Erythroblast (primary cell): Measurements from ENCODE around the gene HIC1.

ENCODE experiments used
- GATA1 ChIP-seq: IDR thresholded peaks from 2 replicates; pipeline ENCODE4 v1.6.1; 2011; ENCODE audit warnings: low read depth, mild to moderate bottlenecking, control low read depth, low read length, moderate library complexity
- POLR2A ChIP-seq: IDR thresholded peaks from 2 replicates; pipeline ENCODE4 v1.6.1; 2011; ENCODE audit warnings: mild to moderate bottlenecking, low read length

DNA sequence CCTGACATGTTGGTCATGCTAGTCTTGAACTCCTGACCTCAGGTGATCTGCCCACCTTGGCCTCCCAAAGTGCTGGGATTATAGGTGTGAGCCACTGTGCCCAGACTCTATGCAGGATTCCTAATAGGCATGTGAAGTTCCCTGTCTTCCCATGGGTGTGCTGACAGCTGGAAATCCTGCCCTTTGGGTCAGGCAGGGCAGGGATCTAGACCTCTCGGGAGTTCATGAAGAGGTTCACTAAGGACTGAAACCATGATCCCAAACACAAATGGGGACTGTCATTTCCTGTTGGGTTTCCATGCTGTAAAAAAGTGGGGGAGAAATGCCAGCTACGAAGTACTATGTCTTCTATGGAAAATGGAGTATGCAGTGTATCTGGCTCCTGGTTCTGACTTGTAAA lies 52.1 kb downstream of the HIC1 start:
- TF ChIP-seq POLR2A (no peak), GATA1 (no peak)
